ENCODE results near the gene CTAGE4.
"Not testable (repeated sequence)": the region's sequence is repeated elsewhere in the genome, so short reads cannot be mapped to it uniquely, and the experiment has no call there.

CTAGE4 gene

DNA sequence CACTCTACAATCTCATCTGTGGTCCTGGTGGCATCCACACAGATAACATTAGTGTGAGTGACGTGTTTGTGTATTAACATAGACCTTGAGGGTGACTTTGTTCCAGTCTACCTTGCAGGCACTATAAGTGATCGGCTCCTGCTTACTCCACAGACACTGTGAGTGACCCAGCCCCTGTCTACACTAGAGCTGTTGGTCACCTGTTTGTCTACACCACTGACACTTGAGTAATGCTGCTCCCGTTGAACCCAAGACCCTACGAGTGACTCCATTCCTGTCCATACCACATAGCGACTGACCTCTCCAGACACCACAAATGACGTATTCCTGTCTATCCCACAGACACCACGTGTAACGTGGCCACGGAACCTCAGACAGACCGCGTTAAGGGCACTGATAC, 10.5 kb downstream of the CTAGE4 start:
- not testable (repeated sequence) for H3K4me1 Mint-ChIP-seq (ENCODE audit: low read depth); H3K4me3 Mint-ChIP-seq; H3K9me3 Mint-ChIP-seq; H3K27ac Mint-ChIP-seq; DNase-seq (ENCODE audit: low spot score); H3K27me3 Mint-ChIP-seq (ENCODE audit: low read depth); H3K36me3 Mint-ChIP-seq (ENCODE audit: low read depth)

DNA sequence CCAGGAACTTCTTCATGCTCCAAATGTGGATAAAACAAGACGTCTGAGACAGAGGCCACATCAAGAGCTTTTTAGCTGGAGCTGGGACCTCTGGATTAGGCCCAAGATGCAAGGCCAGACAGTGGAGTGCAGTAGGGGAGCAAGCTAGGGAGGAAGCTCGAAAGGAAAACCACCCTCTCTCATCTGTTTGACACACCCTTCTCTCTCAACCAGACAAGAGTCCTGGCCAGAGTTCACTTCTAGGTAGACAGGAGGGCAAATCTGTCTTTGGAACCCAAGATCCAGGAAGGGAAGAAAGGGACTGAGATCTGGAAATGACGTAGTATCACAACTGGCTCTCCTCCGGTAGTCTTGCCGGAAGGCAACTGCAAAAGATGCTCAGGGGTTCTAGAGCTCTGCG, 11.2 kb downstream of the CTAGE4 start:
- H3K27ac Mint-ChIP-seq; H3K36me3 Mint-ChIP-seq (ENCODE audit: low read depth); H3K4me1 Mint-ChIP-seq (ENCODE audit: low read depth); H3K27me3 Mint-ChIP-seq (ENCODE audit: low read depth); H3K4me3 Mint-ChIP-seq; DNase-seq (ENCODE audit: low spot score); H3K9me3 Mint-ChIP-seq: not testable (repeated sequence)

DNA sequence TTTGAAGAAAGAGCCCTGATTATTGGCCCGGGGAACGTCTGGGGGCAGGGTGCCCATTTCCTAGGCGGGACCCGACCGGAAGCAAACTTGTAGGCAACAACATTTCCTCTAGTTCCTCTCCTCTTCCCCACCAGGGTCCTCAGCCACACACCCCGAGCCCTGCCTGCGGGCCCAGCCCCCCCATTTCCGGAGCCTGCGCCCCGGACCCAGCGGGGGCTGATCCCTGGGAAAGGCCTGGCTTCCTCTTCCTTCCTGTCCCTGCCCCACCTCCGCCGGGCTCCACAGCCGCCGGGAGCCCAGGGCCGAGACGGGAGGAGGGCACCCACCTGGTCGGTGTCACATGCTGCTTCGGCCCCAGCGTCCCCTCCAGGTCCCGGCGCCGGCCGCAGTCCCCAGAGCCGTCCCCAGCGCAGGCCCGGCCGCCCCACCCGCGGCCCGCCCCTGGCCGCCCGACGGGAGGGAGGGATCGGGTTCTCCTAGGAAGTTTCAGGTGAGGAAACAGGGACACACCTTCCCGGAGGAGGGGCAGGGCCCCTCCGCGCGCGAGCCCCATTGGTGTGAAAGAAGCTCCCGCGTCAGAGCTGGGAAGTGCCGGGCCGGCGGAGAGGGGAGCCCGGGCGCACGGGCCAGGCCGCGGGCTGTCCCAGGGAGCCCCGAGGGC, 12.1 kb downstream of the CTAGE4 start, which contains the start of gene ARHGEF35:
Gene ARHGEF35 (minus strand): TSS at position 622 of the 661 bp plus-strand sequence. CDS start 7,450 bp downstream, outside the sequence.
- not testable (repeated sequence) for DNase-seq (ENCODE audit: low spot score); H3K27me3 Mint-ChIP-seq (ENCODE audit: low read depth); H3K9me3 Mint-ChIP-seq; H3K4me1 Mint-ChIP-seq (ENCODE audit: low read depth); H3K36me3 Mint-ChIP-seq (ENCODE audit: low read depth)
- Mint-ChIP-seq H3K27ac (peak within 1 kb of the TSS; percentile 36), H3K4me3 (peak within 1 kb of the TSS; percentile 71)

DNA sequence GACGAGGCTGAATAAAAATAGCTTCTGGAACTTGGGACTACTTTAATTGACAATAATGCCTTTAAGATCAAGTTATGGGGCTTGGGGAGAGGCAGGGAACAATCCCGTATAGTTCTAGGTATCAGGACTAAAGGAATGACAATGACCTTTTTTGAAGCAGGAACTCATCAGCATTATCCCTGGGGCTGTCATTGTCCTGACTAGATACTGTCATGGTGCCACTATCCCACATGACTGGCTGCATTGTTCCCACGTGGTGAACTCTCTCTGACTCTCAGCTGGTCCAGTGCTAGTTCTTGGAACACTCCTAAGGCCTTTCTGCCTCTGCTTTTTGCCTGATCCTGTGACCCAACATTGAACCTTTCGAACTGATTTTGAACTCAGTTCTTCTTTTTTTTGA, 15.7 kb downstream of the CTAGE4 start:
- not testable (repeated sequence) for H3K36me3 Mint-ChIP-seq (ENCODE audit: low read depth); H3K9me3 Mint-ChIP-seq; H3K27ac Mint-ChIP-seq; H3K4me1 Mint-ChIP-seq (ENCODE audit: low read depth); H3K27me3 Mint-ChIP-seq (ENCODE audit: low read depth); DNase-seq (ENCODE audit: low spot score); H3K4me3 Mint-ChIP-seq

DNA sequence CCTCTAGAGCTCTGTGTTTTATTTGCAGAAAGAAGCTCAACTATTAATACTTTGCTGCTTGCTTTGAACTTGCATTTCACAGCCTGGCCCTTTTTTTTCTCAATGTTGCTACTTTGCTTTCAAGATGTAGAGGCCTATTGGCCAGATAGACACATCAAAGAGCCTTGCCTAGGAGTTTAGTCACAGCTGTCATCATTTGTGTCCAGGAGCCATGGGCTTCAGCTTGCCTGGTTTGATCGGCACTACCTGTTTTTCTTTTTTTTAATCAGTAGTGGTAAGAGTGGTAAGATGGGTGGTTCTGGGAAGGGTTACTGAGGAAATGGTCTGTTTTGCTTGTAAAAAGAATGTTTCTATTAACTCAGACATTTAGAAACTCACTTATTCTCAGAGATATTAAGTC, 18.7 kb downstream of the CTAGE4 start:
- H3K4me1 Mint-ChIP-seq (ENCODE audit: low read depth); H3K27ac Mint-ChIP-seq; H3K4me3 Mint-ChIP-seq; H3K36me3 Mint-ChIP-seq (ENCODE audit: low read depth); H3K27me3 Mint-ChIP-seq (ENCODE audit: low read depth); H3K9me3 Mint-ChIP-seq; DNase-seq (ENCODE audit: low spot score): not testable (repeated sequence)

DNA sequence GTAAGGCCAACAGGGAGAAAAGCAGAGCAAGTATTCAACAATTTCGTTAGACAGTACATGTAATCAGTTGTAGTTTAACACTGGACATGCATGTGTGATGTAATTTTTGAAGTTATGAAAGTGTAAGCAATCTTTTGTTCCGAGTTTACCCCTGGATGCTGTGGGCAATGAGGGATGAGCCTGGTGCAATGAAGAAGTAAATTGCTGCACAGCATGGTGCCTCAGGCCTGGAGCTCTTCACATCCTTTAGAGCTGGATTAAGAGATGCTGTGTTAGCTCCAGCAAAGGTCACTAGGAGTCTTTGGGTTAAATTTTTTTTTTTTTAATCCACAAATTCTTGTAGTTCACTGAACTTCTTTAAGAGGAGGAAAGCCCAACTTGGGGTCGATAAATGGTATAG, 19.8 kb downstream of the CTAGE4 start:
- H3K9me3 Mint-ChIP-seq; DNase-seq (ENCODE audit: low spot score); H3K4me3 Mint-ChIP-seq: not testable (repeated sequence)

DNA sequence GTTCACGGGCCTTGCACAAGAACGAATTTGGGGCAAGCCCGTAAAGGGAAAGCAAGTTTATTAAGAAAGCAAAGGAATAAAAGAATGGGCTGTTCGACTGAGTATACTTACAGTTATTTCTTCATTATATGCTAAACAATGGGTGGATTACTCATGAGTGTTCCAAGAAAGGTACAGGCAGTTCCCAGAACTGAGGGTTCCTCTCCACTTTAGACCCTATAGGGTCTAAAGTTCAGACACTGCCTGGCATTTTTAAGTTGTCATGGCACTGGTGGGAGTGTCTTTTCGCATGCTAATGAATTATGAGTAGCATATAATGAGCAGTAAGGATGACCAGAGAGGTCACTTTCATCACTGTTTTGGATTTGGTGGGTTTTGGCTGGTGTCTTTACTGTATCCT, 22.0 kb downstream of the CTAGE4 start:
- not testable (repeated sequence) for H3K9me3 Mint-ChIP-seq; H3K4me3 Mint-ChIP-seq; H3K4me1 Mint-ChIP-seq (ENCODE audit: low read depth); H3K36me3 Mint-ChIP-seq (ENCODE audit: low read depth); H3K27me3 Mint-ChIP-seq (ENCODE audit: low read depth); DNase-seq (ENCODE audit: low spot score); H3K27ac Mint-ChIP-seq

More for the DNA sequence above, 19.8 kb downstream of the CTAGE4 start:
- not testable (repeated sequence) for H3K36me3 Mint-ChIP-seq (ENCODE audit: low read depth); H3K27me3 Mint-ChIP-seq (ENCODE audit: low read depth); H3K27ac Mint-ChIP-seq; H3K4me1 Mint-ChIP-seq (ENCODE audit: low read depth)

DNA sequence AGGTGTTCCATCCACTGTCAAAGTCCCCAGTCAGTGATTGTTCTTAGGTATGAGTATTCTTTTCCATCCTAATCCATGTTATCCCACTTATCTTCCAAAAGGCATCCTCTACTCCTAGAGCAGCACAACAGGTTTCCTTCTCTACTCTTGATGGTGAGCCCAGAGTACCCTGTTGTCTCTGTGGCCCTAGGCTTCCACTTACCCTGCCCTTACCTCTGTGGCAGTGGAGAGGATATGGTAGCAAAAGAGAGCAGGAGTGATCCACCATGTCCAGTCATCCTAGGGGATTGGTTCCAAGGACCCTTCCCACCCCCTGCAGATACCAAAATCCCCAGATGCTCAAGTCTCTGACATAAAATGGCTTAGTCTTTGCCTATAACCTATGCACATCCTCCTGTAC, 33.9 kb downstream of the CTAGE4 start:
- not testable (repeated sequence) for DNase-seq (ENCODE audit: low spot score); H3K27ac Mint-ChIP-seq; H3K9me3 Mint-ChIP-seq; H3K36me3 Mint-ChIP-seq (ENCODE audit: low read depth); H3K27me3 Mint-ChIP-seq (ENCODE audit: low read depth); H3K4me3 Mint-ChIP-seq; H3K4me1 Mint-ChIP-seq (ENCODE audit: low read depth)

DNA sequence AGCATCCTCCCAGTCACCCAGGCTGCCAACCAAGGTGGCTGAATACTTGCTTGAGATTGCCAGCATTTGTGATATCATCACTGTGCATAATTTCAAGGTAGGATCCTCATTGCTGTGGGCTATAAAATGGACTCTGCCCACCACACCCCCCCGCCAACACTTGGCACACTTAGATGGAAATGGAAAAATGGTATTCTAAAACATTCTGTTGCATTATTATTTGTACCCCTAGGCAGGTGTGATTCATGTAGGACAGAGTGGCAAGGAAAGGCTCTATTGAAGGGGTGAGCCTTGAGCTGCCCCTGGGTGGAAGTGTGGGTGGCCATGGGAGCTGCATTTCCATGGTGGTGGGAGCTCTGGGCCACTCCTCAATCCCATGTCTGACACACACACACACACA, 35.3 kb downstream of the CTAGE4 start:
- not testable (repeated sequence) for H3K4me1 Mint-ChIP-seq (ENCODE audit: low read depth); DNase-seq (ENCODE audit: low spot score); H3K27me3 Mint-ChIP-seq (ENCODE audit: low read depth); H3K4me3 Mint-ChIP-seq; H3K36me3 Mint-ChIP-seq (ENCODE audit: low read depth); H3K27ac Mint-ChIP-seq; H3K9me3 Mint-ChIP-seq

DNA sequence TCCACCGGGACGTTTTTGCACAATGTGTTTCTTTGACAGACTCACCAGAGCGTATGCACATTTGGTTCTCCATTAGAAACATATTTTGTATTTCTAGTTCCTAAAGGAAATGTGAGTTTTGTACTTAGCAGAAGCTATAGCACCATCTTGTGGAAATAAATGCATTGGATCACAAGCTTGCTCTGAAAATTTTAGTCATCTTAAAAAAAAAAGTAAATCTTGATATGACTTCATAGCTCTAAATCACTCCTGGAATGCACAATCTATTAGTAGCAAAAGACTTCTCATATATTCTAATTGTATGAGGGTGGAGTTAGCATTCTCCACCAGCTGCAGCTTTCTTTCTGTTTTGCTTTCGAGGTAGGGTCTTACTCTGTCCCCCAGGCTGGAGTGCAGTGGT, 35.9 kb downstream of the CTAGE4 start:
- H3K27ac Mint-ChIP-seq; H3K4me3 Mint-ChIP-seq; H3K27me3 Mint-ChIP-seq (ENCODE audit: low read depth); DNase-seq (ENCODE audit: low spot score); H3K4me1 Mint-ChIP-seq (ENCODE audit: low read depth); H3K36me3 Mint-ChIP-seq (ENCODE audit: low read depth); H3K9me3 Mint-ChIP-seq: not testable (repeated sequence)

DNA sequence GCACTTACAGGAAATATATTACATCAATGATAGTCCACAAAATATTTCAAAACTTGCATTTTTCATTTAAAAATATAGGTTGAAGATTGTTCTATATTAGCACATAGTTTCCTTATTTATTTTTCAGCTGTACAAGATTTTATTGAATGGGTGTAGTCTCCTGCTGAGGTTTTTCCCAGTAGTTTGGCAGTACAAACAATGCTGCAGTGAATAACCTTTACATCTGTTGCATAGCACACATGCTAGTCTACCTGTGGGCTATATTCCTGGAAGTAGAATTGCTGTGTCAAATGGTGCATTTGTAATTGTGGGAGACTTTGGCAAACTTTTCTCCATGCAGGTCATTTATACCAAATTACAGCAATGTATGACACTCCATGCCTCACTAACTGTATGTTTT, 37.3 kb downstream of the CTAGE4 start:
- not testable (repeated sequence) for DNase-seq (ENCODE audit: low spot score); H3K9me3 Mint-ChIP-seq; H3K27me3 Mint-ChIP-seq (ENCODE audit: low read depth); H3K36me3 Mint-ChIP-seq (ENCODE audit: low read depth); H3K4me3 Mint-ChIP-seq; H3K27ac Mint-ChIP-seq; H3K4me1 Mint-ChIP-seq (ENCODE audit: low read depth)

DNA sequence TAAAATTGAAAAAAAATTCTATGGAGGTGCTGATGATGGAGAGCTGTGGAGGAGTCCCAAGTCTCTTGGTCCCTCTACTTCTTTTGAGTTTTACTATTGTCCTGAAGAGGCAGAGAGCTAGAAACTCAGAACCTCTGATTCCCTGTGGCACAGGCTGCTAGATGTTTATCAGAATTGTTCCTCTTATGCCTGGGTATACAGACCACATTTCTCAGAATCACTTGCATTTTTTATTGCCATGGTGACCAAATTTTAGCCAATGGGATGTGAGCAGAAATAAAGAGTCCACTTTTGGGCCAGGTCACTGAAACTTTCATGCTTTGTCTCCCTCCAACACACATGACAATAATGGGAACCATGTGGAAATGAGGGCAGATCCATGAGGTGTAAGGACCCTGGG, 40.4 kb downstream of the CTAGE4 start:
- not testable (repeated sequence) for H3K27me3 Mint-ChIP-seq (ENCODE audit: low read depth); H3K4me3 Mint-ChIP-seq; H3K4me1 Mint-ChIP-seq (ENCODE audit: low read depth); H3K36me3 Mint-ChIP-seq (ENCODE audit: low read depth); DNase-seq (ENCODE audit: low spot score); H3K9me3 Mint-ChIP-seq; H3K27ac Mint-ChIP-seq

DNA sequence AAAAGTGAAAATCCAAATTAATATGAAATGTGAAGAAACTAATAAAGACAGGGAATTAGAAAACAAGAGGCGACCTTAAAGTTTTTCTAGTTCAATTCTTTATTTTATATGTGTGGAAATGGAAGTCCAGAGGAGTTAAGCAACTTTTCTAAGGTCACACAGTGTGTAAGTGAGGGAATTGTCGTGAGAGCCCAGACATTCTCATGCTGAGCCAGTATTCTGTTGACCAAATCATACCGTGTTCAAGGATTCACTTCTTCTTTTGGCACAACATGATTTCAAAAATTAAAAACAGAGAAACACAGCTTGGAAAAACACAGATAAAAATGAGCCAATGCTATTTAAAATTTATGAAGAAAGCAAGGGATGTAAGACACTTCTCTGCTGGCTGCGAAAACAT, 43.6 kb downstream of the CTAGE4 start:
- H3K27ac Mint-ChIP-seq; H3K9me3 Mint-ChIP-seq; DNase-seq (ENCODE audit: low spot score); H3K4me1 Mint-ChIP-seq (ENCODE audit: low read depth); H3K36me3 Mint-ChIP-seq (ENCODE audit: low read depth); H3K27me3 Mint-ChIP-seq (ENCODE audit: low read depth); H3K4me3 Mint-ChIP-seq: not testable (repeated sequence)

DNA sequence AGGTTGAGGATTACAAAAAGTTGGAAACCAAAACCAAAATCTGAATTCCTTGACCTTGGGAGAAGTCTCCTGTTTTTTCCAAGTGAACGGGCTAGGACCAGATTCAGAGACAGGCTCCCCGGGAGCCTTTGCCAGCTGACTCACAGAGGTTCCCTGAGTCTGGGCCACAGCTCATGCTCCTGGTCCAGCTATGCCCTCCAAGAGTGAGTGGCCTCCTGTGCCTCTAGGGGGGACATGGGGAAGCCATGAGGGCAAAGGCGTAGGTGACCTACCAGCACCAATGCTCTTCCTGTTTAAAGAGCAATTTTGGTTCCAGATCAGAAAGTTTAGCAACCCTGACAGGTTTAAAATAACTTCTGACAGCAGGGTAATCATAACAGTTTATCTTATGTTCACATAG, 45.5 kb downstream of the CTAGE4 start:
- H3K9me3 Mint-ChIP-seq; H3K27ac Mint-ChIP-seq; H3K36me3 Mint-ChIP-seq (ENCODE audit: low read depth); DNase-seq (ENCODE audit: low spot score); H3K4me3 Mint-ChIP-seq; H3K4me1 Mint-ChIP-seq (ENCODE audit: low read depth); H3K27me3 Mint-ChIP-seq (ENCODE audit: low read depth): not testable (repeated sequence)

DNA sequence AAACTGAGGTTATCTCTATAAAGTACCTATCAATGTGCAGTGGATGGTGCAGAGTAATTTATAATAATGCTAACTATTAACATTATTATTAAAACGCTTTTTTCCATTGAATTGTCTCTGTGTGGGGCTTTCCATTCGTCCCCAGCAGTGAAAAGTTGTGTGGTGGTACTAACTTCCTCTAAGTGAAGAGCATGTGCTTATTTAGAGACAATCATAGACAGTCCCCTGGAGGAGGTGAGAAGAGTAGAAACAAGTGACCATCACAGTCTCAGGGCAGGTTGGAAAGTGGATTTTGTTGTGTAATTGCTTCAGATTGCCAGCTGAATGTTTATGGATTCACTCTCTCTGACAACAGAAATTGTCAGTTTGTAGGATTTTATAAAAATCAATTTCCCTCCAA, 47.8 kb downstream of the CTAGE4 start:
- not testable (repeated sequence) for H3K4me1 Mint-ChIP-seq (ENCODE audit: low read depth); H3K9me3 Mint-ChIP-seq; H3K27ac Mint-ChIP-seq; H3K4me3 Mint-ChIP-seq; DNase-seq (ENCODE audit: low spot score); H3K27me3 Mint-ChIP-seq (ENCODE audit: low read depth); H3K36me3 Mint-ChIP-seq (ENCODE audit: low read depth)

Data from T-helper 2 cell treated with Interferon-gamma antibody and Interleukin-4, amounts not matched to agents 5 μg/mL and 100 μg/mL, for 36 hours (primary cell).